ENCODE data around the gene BMERB1. TPM values are rescaled to one million over a fixed set of nuclear protein-coding genes. Genes with fewer than 3 reads are reported as not detected.

The BMERB1 gene
- total RNA-seq, 1 donor from 2014 or later = 35.9 TPM

GRCh38 chr16:15586716-15587115 is 152.3 kb downstream of the BMERB1 start:
- H3K4me3 Mint-ChIP-seq (ENCODE audit: unreplicated experiment) = no peak overlapping the region
- H3K36me3 Mint-ChIP-seq (ENCODE audit: low read depth) = peaks cover 50% of the 10 kb centered on the region
- TF ChIP-seq, protein P1, sequence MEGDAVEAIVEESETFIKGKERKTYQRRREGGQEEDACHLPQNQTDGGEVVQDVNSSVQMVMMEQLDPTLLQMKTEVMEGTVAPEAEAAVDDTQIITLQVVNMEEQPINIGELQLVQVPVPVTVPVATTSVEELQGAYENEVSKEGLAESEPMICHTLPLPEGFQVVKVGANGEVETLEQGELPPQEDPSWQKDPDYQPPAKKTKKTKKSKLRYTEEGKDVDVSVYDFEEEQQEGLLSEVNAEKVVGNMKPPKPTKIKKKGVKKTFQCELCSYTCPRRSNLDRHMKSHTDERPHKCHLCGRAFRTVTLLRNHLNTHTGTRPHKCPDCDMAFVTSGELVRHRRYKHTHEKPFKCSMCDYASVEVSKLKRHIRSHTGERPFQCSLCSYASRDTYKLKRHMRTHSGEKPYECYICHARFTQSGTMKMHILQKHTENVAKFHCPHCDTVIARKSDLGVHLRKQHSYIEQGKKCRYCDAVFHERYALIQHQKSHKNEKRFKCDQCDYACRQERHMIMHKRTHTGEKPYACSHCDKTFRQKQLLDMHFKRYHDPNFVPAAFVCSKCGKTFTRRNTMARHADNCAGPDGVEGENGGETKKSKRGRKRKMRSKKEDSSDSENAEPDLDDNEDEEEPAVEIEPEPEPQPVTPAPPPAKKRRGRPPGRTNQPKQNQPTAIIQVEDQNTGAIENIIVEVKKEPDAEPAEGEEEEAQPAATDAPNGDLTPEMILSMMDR (IDR thresholded peaks at IDR 0.05) = no peak
- peaks cover 16% of the 10 kb centered on the region for H3K9me3 Mint-ChIP-seq (ENCODE audit: low read depth)
- no peak for DNase-seq (ENCODE audit: low spot score)
- no peak overlapping the region for H3K27ac Mint-ChIP-seq (ENCODE audit: unreplicated experiment)
- H3K27me3 Mint-ChIP-seq (ENCODE audit: low read depth) = no peaks in the 10 kb centered on the region
- H3K4me1 Mint-ChIP-seq (ENCODE audit: low read depth) = peaks cover 14% of the 10 kb centered on the region

DNA sequence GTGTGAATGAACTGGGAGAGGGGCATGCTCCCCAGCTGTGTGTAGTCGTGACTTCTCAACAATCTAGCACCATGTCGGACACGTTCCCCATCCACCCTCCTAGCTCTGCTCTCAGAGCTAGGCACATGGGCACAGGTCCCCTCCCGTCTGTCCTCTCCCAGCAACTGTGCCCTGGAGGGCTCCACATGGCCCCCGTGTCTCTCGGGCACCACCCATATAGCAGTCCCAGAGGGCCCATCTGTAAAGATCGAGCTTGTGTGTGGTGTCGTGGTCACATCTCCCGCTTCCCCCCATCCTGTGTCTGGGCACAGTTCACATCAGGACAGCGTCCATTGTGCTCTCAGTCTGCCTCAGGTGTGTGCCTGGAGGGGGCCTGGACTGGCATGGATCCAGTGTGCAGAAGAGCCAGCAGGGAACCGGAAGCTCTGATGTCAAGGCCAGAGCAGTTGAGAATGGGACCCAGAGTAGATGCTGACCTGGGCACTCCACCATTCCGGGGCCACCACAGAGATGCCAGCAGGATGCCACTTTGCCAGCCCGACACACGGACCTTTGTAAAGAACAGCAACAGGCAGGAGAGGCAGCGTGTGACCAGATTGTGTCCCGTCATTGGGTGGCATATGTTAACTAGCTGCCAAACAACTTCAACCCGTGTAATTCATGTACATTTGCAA is 152.9 kb downstream of the BMERB1 start:
- DNase-seq (ENCODE audit: low spot score) = no peak
- Mint-ChIP-seq H3K9me3 (ENCODE audit: low read depth) (peaks cover 16% of the 10 kb centered on the region), H3K27me3 (ENCODE audit: low read depth) (no peaks in the 10 kb centered on the region), H3K27ac (ENCODE audit: unreplicated experiment) (no peak overlapping the region), H3K4me1 (ENCODE audit: low read depth) (peaks cover 14% of the 10 kb centered on the region), H3K4me3 (ENCODE audit: unreplicated experiment) (no peak overlapping the region), H3K36me3 (ENCODE audit: low read depth) (peaks cover 48% of the 10 kb centered on the region)
- TF ChIP-seq, protein P1 (IDR thresholded peaks at IDR 0.05) = no peak

GRCh38 chr16:15592324-15592723 is 157.9 kb downstream of the BMERB1 start:
- Mint-ChIP-seq H3K27me3 (ENCODE audit: low read depth) (no peaks in the 10 kb centered on the region), H3K36me3 (ENCODE audit: low read depth) (peaks cover 28% of the 10 kb centered on the region), H3K9me3 (ENCODE audit: low read depth) (no peaks in the 10 kb centered on the region), H3K4me3 (ENCODE audit: unreplicated experiment) (no peak overlapping the region), H3K27ac (ENCODE audit: unreplicated experiment) (no peak overlapping the region), H3K4me1 (ENCODE audit: low read depth) (peaks cover 14% of the 10 kb centered on the region)
- no peak for DNase-seq (ENCODE audit: low spot score)
- TF ChIP-seq, protein P1 (IDR thresholded peaks at IDR 0.05) = no peak

- no peak overlapping the region for H3K27ac Mint-ChIP-seq (ENCODE audit: unreplicated experiment)
- H3K4me3 Mint-ChIP-seq (ENCODE audit: unreplicated experiment) = no peak overlapping the region
- no peak for DNase-seq (ENCODE audit: low spot score)
- H3K9me3 Mint-ChIP-seq (ENCODE audit: low read depth) = no peaks in the 10 kb centered on the region
- TF ChIP-seq, protein P1 (IDR thresholded peaks at IDR 0.05) = no peak
- no peaks in the 10 kb centered on the region for H3K27me3 Mint-ChIP-seq (ENCODE audit: low read depth)
- H3K36me3 Mint-ChIP-seq (ENCODE audit: low read depth) = peaks cover 24% of the 10 kb centered on the region
- peaks cover 14% of the 10 kb centered on the region for H3K4me1 Mint-ChIP-seq (ENCODE audit: low read depth)
These were observed 158.8 kb downstream of the BMERB1 start for GRCh38 chr16:15593235-15593634.

- H3K36me3 Mint-ChIP-seq (ENCODE audit: low read depth) = peaks cover 27% of the 10 kb centered on the region
- no peak overlapping the region for H3K4me3 Mint-ChIP-seq (ENCODE audit: unreplicated experiment)
- peaks cover 14% of the 10 kb centered on the region for H3K4me1 Mint-ChIP-seq (ENCODE audit: low read depth)
- H3K27ac Mint-ChIP-seq (ENCODE audit: unreplicated experiment) = no peak overlapping the region
- no peaks in the 10 kb centered on the region for H3K27me3 Mint-ChIP-seq (ENCODE audit: low read depth)
- no peak for DNase-seq (ENCODE audit: low spot score)
- no peaks in the 10 kb centered on the region for H3K9me3 Mint-ChIP-seq (ENCODE audit: low read depth)
- TF ChIP-seq, protein P1 (IDR thresholded peaks at IDR 0.05) = no peak
These were observed 160.4 kb downstream of the BMERB1 start for GRCh38 chr16:15594711-15595320.
